A549 (cell line): ENCODE measurements around the gene BCS1L. TPM values are rescaled to one million over a fixed set of nuclear protein-coding genes. Genes with fewer than 3 reads are reported as not detected.

Experiments
- ATAC-seq, 2 experiments: fragments of 200-7000 bp in 1 of 2; fragments of >200 bp in 1 of 2; cut with Nextera tagmentation in 1 of 2; cut with Tn5 transposase in 1 of 2; 3 replicates each; pipeline versions ENCODE4 v1.8.0 to v1.9.1; 2018 to 2020; ENCODE audit warnings: mild to moderate bottlenecking in 1 of 2, moderate library complexity in 1 of 2
- CTCF ChIA-PET: fragments of 300-600 bp; sonication (Branson Sonifier 250); formaldehyde crosslinking; extraction: SDS; loops from one replicate; lab custom pipeline; 2021; ENCODE audit warnings: antibody characterized with exemption, inconsistent platforms; lab: Yijun Ruan, JAX
- POLR2A ChIA-PET: fragments of 350-600 bp; formaldehyde crosslinking; extraction: SDS; loops from one replicate; lab custom pipeline; 2021; ENCODE audit warnings: antibody characterized with exemption, inconsistent platforms; lab: Yijun Ruan, JAX
- DNase-seq, 2 experiments: peaks; one replicate each; pipeline versions ENCODE4 v3.0.0 to v3.0.0-alpha.2; 2011 to 2016; ENCODE audit warnings: low read depth in 1 of 2, low spot score in 1 of 2
- FAIRE-seq: peaks from 2 replicates; lab custom pipeline; 2011; peaks lifted over from hg19 to GRCh38; lab: Jason Lieb, UNC
- H3K27ac ChIP-seq, 2 experiments: fragments of >200 bp; sonication (Bioruptor Twin); formaldehyde crosslinking; 3 replicates each; pipeline ENCODE4 v1.5.1; 2016 to 2017
- H3K4me1 ChIP-seq: fragments of >200 bp; sonication (Bioruptor Twin); formaldehyde crosslinking; 3 replicates; pipeline ENCODE4 v1.6.1; 2016
- H3K4me2 ChIP-seq: fragments of >200 bp; sonication (Bioruptor Twin); formaldehyde crosslinking; 3 replicates; pipeline ENCODE4 v1.6.1; 2016
- H3K4me3 ChIP-seq: fragments of >200 bp; sonication (Bioruptor Twin); formaldehyde crosslinking; 3 replicates; pipeline ENCODE4 v1.5.1; 2016
- H3K9me3 ChIP-seq: fragments of >200 bp; sonication (Bioruptor Twin); formaldehyde crosslinking; 3 replicates; pipeline ENCODE4 v1.6.1; 2016
- BHLHE40 ChIP-seq: IDR thresholded peaks from 2 replicates; pipeline ENCODE4 v1.6.1; 2012; ENCODE audit warnings: low read depth, low read length, inconsistent platforms
- CBX2 ChIP-seq: fragments of 200-600 bp; sonication (generic); IDR thresholded peaks from 2 replicates; pipeline ENCODE4 v1.6.1; 2016; ENCODE audit warnings: low read depth, mild to moderate bottlenecking, borderline replicate concordance
- EHMT2 ChIP-seq: fragments of 200-600 bp; sonication (generic); IDR thresholded peaks from 2 replicates; pipeline ENCODE4 v1.6.1; 2016; ENCODE audit warnings: antibody characterized with exemption, low read depth, mild to moderate bottlenecking, moderate library complexity
- ELK1 ChIP-seq: fragments of 150-350 bp; IDR thresholded peaks from 2 replicates; pipeline ENCODE4 v1.6.1; 2014; ENCODE audit warnings: low read depth, mild to moderate bottlenecking, low read length
- FOSB ChIP-seq: fragments of 250-450 bp; sonication (Bioruptor Pico); IDR thresholded peaks from 2 replicates; pipeline ENCODE4 v1.5.0; 2020; ENCODE audit warnings: mild to moderate bottlenecking, moderate library complexity
- GATA3 ChIP-seq: IDR thresholded peaks from 2 replicates; pipeline ENCODE4 v1.6.1; 2012; ENCODE audit warnings: borderline replicate concordance
- HES2 ChIP-seq: fragments of >200 bp; sonication (Bioruptor Twin); formaldehyde crosslinking; IDR thresholded peaks from 2 replicates; pipeline ENCODE4 v1.6.1; 2016
- HOXA7 ChIP-seq: fragments of 250-450 bp; sonication (Bioruptor Pico); IDR thresholded peaks from 2 replicates; pipeline ENCODE4 v1.5.0; 2020; ENCODE audit warnings: mild to moderate bottlenecking, moderate library complexity
- HOXB13 ChIP-seq: fragments of 250-450 bp; sonication (Bioruptor Pico); IDR thresholded peaks from 2 replicates; pipeline ENCODE4 v1.5.0; 2020; ENCODE audit warnings: low read depth, mild to moderate bottlenecking, moderate library complexity
- JUNB ChIP-seq: fragments of >200 bp; sonication (Bioruptor Twin); formaldehyde crosslinking; IDR thresholded peaks from 2 replicates; pipeline ENCODE4 v1.6.1; 2016
- MAZ ChIP-seq: fragments of 150-350 bp; IDR thresholded peaks from 2 replicates; pipeline ENCODE4 v1.6.1; 2014; ENCODE audit warnings: antibody characterized with exemption, low read depth, low read length, borderline replicate concordance
- POLR2A ChIP-seq: IDR thresholded peaks from 2 replicates; pipeline ENCODE4 v1.6.1; 2012; ENCODE audit warnings: mild to moderate bottlenecking, low read length
- RCOR1 ChIP-seq: fragments of 150-350 bp; IDR thresholded peaks from 2 replicates; pipeline ENCODE4 v1.6.1; 2014; ENCODE audit warnings: antibody characterized with exemption, low read length, low read depth
- REST ChIP-seq: fragments of 200-600 bp; sonication (generic); IDR thresholded peaks from 2 replicates; pipeline ENCODE4 v1.6.1; 2016; ENCODE audit warnings: antibody characterized with exemption, mild to moderate bottlenecking, moderate library complexity
- RFX5 ChIP-seq: fragments of 450-650 bp; IDR thresholded peaks from 2 replicates; pipeline ENCODE4 v1.7.1; 2014; ENCODE audit warnings: antibody characterized with exemption, mild to moderate bottlenecking, moderate library complexity
- RNF2 ChIP-seq: fragments of 200-600 bp; sonication (generic); IDR thresholded peaks from 2 replicates; pipeline ENCODE4 v1.6.1; 2016; ENCODE audit warnings: low read depth, mild to moderate bottlenecking, antibody characterized with exemption, moderate library complexity, borderline replicate concordance
- SMC3 ChIP-seq: fragments of >200 bp; sonication (Bioruptor Twin); formaldehyde crosslinking; IDR thresholded peaks from 3 replicates; pipeline ENCODE4 v1.6.1; 2018; ENCODE audit warnings: inconsistent platforms
- SREBF2 ChIP-seq: fragments of 450-650 bp; IDR thresholded peaks from 2 replicates; pipeline ENCODE4 v1.6.1; 2014; ENCODE audit warnings: mild to moderate bottlenecking, moderate library complexity
- ZC3H11A ChIP-seq: fragments of 450-650 bp; IDR thresholded peaks from 2 replicates; pipeline ENCODE4 v1.6.1; 2014; ENCODE audit warnings: antibody characterized with exemption, mild to moderate bottlenecking
- ZSCAN20 ChIP-seq: fragments of 250-450 bp; sonication (Bioruptor Pico); IDR thresholded peaks from 2 replicates; pipeline ENCODE4 v1.8.0; 2022; ENCODE audit warnings: mild to moderate bottlenecking, moderate library complexity
- WGBS: methylation state at CpG from one replicate; pipeline ENCODE4 v1.1.6; 2017; ENCODE audit errors: missing lambda C conversion rate; 5-methylcytosine and 5-hydroxymethylcytosine counted together
- polyA plus RNA-seq, 4 experiments: library from polyadenylated mRNA; depleted of rRNA in 3 of 4; stranded (reverse); fragments of >200 nt; fragmentation: RNase III in 1 of 4; extraction: RNeasy Plus Mini Kit Qiagen cat#74134 plus additional on column Dnase treatment in 1 of 4; gene quantifications; 2 replicates in 3 of 4; 3 replicates in 1 of 4; pipeline ENCODE4 v1.2.3, GENCODE V29; 2011 to 2017

The BCS1L gene
- polyA plus RNA-seq, 2 of the 4 experiments (the other 2 are of a cell fraction) = 46.3 to 47.1 TPM

- ChIA-PET POLR2A (interaction anchor here (0.7 kb wide), 1 partner anchor 8 kb away, joined by 3 read pairs; the partner anchor contains the start of genes RNF25 and STK36), CTCF (interaction anchor here (1.0 to 2.4 kb wide), 3 partner anchors 24 to 184 kb away, joined by 3 to 9 read pairs (median 3); no protein-coding TSS in a partner anchor)
- 98% methylated on average over 13 of the region's 15 CpGs for WGBS
- Histone ChIP-seq H3K9me3 (no peaks in the 10 kb centered on the region), H3K4me1 (peaks cover 7% of the 10 kb centered on the region; the same call in 2 of the 3 replicates), H3K4me2 (no peak overlapping the region), H3K27ac (no peak overlapping the region)
- no peak for FAIRE-seq
- ATAC-seq = no peak
- TF ChIP-seq ZC3H11A (no peak), RNF2 (no peak), REST (no peak), FOSB (no peak), POLR2A (no peak), JUNB (no peak), BHLHE40 (no peak), MAZ (no peak), HOXB13 (CRISPR knock-in tag) (no peak), CBX2 (no peak), ZSCAN20 (CRISPR knock-in tag) (no peak), GATA3 (no peak), HOXA7 (CRISPR knock-in tag) (no peak), RCOR1 (no peak), EHMT2 (no peak), SREBF2 (no peak), RFX5 (no peak), HES2 (no peak)
- TF ChIP-seq, all 56 proteins: peak for 0
- DNase-seq = no peak
- H3K4me3 ChIP-seq = no peak overlapping the region
Observed at GRCh38 chr2:218663901-218664300, 4.4 kb downstream of the BCS1L start.

- DNase-seq = no peak
- WGBS = 99% methylated on average over 7 of the region's 7 CpGs
- H3K4me3 ChIP-seq = no peak overlapping the region
- ChIA-PET POLR2A (no interaction called here), CTCF (interaction anchor here (0.9 to 2.4 kb wide), 3 partner anchors 23 to 188 kb away, joined by 3 to 9 read pairs (median 3); no protein-coding TSS in a partner anchor)
- H3K27ac ChIP-seq = no peak overlapping the region
- peaks cover 7% of the 10 kb centered on the region; the same call in 2 of the 3 replicates for H3K4me1 ChIP-seq
- TF ChIP-seq SMC3 = no peak
- no peak for TF ChIP-seq HES2
- H3K9me3 ChIP-seq = no peaks in the 10 kb centered on the region
- no peak for FAIRE-seq
- ATAC-seq = no peak
- no peak overlapping the region for H3K4me2 ChIP-seq
Observed at GRCh38 chr2:218664653-218665052, 5.2 kb downstream of the BCS1L start.

- no peak for FAIRE-seq
- H3K4me1 ChIP-seq = peaks cover 11% of the 10 kb centered on the region; the same call in 2 of the 3 replicates
- H3K9me3 ChIP-seq = no peaks in the 10 kb centered on the region
- ATAC-seq = peak; percentile 57 to 62; a peak in 5 of 6 replicates
- DNase-seq = peak; percentile 16 to 17
- H3K4me2 ChIP-seq = peak overlapping the region; percentile 97
- ChIA-PET CTCF (interaction anchor here (0.9 to 4.3 kb wide), 8 partner anchors 12 to 380 kb away, joined by 3 to 26 read pairs (median 9); partner anchors contain the start of genes BCS1L and ZNF142), POLR2A (interaction anchor here (1.1 to 2.7 kb wide), 5 partner anchors 8 to 176 kb away, joined by 3 to 37 read pairs (median 3); partner anchors contain the start of genes BCS1L and ZNF142)
- 45% methylated on average over 12 of the region's 12 CpGs for WGBS
- no peak for TF ChIP-seq RNF2
- no peak for TF ChIP-seq ELK1
- 0 out of 2 replicates have a peak, but pooled peaks have one; percentile 1 for TF ChIP-seq RFX5
- H3K27ac ChIP-seq = peak overlapping the region; percentile 84 to 90
- H3K4me3 ChIP-seq = peak overlapping the region; percentile 87
Observed at GRCh38 chr2:218671097-218671653, 11.7 kb downstream of the BCS1L start.
